GM18870 (cell line): ENCODE measurements around the gene WASF2.
"Not testable (repeated sequence)": the region's sequence is repeated elsewhere in the genome, so short reads cannot be mapped to it uniquely, and the experiment has no call there.

Experiments
- ATAC-seq: cut with Tn5 transposase; IDR thresholded peaks from one replicate; pipeline ENCODE4 v1.9.1; 2021; ENCODE audit warnings: moderate library complexity; ENCODE audit not compliant: unreplicated experiment

WASF2 gene

DNA sequence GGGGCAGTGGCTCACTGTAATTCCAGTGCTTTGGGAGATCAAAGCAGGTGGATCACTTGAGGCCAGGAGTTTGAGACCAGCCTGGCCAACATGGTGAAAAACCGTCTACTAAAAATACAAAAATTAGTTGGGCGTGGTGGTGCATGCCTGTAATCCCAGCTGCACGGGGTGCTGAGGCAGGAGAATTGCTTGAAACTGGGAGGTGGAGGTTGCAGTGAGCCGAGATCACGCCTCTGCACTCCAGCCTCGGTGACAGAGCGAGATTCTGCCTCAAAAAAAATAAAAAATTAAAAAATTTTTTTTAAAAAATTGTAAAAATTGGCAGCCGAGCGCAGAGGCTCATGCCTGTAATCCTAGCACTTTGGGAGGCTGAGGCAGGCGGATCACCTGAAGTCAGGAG lies 31.4 kb downstream of the WASF2 start:
- not testable (repeated sequence) for ATAC-seq

DNA sequence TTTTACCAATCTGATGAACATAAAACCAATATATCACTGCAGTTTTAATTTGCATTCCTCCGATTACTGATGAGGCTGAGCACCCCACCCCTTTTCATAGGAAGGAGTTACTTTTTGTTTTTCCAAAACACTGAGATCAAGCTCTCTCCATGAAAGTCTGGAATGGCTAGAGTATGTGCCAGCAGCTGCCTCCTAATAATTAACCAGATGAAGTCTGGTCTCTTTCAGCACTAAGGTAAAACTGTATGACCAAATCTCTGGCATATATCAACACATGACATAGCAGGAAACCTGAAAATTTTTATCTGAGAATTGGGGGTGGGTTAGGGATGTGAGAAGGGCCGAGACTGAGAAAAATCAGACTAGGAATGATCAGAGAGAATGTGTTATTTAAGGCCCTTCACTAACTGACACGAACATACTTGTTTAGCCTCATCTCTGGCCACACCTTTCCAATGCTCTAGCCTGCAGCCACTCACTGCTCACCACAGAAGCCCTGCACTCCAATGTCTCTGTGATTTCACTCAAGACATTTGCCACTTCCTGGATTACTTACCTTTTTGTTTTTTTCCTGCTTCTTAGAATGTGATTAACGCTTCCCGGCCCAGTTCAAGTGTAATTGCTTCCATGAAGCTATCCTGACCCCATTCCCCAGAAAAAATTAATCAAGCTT lies 34.7 kb downstream of the WASF2 start:
- ATAC-seq = no peak

DNA sequence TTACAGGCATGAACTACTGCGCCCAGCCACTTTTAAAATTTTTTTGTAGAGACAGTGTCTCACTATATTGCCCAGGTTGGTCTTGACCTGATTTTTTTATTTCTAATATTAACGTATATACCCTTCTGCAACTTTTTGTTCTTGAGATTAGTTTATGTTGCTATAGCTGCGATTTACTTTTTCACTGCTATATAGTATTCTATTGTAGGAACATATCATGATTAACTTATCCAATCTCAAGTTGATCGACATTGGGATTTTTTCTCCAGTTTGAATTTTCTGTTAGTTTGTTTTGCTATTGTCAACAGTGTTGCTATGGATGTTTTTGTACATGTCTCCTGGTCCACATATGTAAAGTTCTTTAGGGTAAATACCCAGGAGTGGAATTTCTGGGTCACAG lies 35.4 kb downstream of the WASF2 start:
- ATAC-seq = no peak

DNA sequence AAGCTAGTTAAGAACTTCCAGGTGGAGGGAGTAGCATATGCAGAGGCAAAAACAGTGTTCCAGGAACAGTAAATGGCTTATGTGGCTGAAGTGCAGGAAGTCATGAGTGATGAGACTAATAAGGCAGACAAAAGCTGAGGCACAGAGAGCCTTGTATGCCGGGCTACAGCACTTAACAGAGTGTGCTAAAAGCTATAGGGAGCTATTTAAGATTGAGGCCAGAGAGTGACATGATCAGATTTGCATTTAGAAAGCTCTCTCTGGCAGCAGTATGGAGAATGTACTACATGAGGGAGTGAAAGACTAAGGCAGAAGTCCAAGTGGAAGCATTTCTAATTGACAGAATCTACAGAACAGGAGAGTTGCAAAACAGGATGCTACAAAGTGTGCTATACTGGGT lies 38.6 kb downstream of the WASF2 start:
- no peak for ATAC-seq

DNA sequence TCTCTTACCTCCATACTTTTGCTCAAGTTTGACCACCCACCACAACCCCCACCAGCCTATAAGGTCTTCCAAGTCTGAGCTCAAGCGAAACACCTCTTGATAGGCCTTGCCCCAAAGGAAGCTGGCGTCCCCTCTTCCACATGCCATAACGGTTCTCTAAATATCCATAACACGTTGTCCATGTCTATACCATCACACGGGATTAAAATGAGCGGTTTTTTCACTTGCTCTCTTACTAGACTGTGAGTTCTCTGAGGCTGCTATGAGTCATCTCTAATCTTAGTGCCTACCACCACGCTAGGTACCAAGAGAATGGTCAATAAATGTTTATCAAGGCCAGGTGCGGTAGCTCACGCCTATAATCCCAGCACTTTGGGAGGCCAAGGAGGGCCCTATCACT lies 41.0 kb downstream of the WASF2 start:
- no peak for ATAC-seq

DNA sequence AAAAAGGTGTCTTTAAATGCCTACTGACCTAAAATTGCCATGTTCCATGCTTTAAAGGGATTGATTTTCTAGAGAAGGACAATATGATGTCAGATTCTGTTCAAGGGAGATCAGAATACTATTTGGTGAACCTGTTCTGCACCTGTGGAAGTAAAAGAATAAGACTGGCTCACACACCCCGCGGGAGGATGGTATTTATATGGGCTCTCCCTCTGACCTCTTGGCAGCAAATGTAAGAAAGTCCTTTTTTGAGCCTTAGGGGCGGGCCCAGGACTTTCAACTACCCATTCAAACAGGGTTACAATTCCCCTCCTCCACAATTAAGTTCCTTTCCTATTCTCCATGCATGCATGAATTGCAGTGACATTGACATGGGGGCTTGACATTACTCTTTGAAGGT lies 42.1 kb downstream of the WASF2 start:
- ATAC-seq = no peak

DNA sequence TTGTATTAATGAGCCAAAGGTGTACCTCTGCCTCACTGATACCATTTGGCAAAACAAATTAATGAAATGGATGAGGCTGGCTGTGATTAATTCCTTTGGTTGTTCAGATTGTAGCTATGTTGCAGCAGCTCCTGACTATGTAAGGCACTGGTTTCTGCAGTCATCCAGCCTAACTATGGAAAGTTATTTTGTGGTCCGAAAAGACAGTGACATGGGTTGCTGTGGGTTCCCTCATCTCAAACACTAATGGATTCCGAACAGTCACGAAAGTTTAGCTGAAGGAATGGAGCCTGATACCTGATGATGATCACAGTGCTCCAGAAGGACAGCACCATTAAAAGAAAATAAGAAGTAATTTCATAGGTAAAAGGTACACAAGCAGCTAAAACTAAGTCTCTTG lies 42.6 kb downstream of the WASF2 start:
- ATAC-seq = no peak

DNA sequence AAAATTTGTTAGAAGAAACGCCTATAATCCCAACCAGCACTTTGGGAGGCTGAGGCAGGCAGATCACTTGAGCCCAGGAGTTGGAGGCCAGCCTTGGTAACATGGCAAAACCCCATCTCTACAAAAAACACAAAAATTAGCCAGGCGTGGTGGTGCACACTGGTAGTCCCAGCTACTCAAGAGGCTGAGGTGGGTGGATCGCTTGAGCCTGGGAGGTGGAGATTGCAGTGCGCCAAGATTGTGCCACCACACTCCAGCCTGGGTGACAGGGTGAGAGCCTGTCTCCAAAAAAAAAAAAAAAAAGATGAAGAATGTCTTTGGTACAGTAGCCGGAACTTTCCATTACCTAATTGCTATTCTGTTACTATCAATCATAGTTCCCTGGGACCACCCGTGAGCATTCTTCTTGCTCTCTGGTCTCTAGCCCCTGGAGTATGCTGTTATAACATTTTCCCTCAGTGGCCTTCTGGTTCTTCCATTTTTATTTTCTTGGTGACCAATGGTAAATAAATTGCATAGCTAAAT lies 43.4 kb downstream of the WASF2 start:
- ATAC-seq = no peak

DNA sequence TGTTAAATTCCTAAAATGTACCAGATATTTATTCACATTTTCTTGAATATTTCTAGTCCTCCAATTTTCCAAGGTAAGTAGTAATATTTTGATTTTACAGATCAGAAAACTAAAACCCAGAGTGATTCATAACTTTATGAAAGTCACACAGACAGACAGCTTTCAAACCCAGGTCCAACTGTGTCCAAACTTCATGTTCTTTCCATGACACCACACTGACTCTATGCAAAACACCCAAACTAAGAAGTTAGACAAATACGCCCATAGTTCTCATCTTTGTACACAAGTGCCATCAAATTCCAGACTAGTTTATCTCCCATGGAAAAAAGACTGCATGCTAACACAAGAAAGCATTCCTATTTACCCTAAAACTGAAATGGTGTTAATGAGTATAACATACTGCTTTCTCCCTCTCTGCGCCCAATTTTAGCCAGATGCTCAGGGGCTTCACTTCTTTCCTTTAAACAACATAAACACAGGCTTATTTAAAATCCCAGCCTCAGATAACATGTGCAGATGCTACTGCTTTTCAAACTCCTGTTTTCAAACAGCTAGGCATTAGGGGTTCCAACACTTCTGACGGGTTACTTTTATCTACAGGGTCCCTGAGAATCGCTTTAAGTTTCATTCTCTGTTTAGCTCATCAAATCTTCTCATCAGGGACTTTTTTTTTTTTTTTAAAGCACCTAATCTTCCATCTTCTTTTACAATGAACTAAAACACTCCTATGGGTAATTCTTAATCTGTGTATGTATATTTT lies 44.6 kb downstream of the WASF2 start:
- ATAC-seq = no peak

DNA sequence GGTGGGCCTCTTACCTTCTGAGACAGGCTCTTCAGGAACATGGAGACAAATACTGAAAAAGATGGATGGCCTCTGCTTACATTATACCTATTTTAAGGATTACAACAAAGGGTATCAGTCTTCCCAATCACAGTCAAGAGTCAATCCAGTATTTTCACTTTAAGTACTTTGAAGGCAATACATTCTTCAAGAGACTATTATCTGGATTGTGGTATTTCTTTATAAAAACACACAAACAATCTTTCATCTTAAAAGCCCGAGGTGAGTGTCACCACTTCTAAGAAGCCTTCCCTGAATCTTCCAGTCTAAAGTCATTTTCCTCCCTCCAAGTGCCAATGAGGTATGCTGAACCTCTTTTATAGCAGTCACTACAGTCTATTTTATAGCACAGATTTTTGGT lies 45.3 kb downstream of the WASF2 start:
- no peak for ATAC-seq

DNA sequence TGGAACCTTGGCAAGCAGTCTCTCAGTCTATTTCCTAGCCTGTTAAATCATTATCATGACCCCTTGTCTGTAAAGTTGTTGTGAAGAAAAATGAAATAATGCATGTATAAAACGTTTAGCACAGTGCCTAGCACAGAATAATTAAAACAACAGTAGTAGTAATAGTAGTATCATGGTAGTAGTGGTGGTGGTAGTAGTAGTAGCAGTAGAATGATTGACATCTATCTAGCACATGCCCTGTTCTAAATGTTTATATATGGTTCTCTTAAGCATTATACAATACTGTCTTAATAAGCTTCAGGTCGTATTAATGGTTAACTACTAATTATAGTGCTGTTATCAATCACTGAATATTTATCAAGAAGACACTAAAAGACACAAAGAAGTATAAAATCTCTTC lies 50.8 kb downstream of the WASF2 start:
- ATAC-seq = no peak

DNA sequence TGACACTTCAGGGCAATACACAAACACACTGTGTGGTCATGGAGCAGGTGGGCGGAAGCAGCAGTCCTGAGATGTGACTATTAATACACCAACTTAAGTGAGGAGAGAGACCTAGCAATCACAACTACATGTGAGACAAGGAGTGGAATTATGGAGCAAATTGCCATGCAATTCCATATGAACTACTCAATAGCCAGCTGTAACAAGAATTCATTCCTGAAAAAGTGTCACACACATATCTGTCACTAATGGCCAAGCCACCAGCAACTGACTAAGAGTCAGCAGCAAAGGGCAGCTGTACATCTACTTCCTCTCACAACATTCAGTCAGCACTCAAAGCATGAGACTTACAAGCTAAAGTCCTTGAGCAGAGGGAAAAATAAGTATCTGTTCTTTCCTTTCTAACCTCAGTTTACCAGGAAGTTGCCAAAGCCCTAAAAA lies 51.3 kb downstream of the WASF2 start:
- no peak for ATAC-seq

DNA sequence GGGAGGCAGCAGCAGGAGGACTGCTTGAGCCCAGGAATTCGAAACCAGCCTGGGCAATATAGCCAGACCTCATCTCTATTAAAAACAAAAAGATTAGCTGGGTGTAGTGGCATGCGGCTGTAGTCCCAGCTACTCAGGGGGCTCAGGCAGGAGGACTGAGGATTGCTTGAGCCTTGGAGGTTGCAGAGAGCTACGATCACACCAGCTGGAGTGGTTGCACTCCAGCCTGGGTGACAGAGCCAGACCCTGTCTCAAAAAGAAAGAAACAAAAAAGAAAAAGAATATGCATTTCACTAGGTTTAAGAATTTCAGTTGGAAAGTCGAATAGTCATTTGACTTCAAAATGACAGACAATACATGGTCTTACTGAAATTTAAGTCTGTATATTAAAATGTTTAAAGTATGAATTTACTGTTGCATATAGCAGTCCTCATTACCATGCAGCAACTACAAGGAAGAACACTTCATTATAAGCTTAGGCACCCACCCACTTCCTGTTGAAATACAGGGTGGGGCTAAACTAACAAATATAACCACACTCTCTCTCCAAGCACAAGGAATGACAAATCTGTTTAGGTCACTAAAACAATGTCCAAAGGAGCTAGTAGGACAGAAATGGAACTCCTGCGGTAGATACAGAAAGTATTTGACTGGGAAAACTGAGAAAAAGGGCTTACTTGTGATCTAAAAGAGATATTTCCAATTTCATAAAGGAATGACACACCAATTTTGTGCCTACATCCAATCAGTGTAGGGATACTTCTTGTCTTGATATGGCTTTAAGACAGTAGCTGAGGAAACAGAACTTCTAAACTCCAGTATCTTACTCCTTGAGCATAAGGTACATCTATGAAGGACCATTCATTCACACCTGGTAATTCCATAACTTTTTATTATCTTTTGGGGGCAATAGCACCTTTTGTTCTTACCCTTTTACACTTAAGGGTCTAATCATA lies 53.5 kb downstream of the WASF2 start:
- no peak for ATAC-seq

DNA sequence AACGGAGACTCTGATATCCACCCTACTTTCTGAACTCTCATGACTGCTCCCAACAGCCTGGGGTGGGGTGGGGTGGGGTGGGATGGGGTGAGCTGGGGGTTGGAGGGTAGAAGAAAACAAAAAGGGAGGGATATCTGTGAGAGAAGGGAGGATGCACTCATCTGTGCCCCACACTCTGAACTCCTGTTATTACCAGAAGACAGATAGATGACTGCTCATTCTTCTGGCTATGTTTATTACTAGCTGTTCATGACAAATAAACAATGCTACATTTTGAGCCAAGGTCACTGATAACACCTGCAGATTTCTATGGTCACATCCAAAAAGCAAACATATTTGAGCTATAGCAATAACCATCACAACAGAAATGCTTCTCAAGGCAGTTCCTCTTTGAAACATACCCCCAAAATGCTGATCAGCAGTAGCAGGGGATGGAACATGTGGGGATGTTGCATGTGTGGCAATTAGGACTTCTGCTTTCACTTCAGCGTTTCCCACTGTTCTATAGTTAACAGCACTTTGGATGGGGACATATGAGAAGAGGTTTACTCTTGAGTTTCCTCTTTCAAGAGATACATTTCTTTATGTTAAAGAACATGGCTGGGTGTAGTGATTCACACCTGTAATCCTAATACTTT lies 54.3 kb downstream of the WASF2 start:
- no peak for ATAC-seq

DNA sequence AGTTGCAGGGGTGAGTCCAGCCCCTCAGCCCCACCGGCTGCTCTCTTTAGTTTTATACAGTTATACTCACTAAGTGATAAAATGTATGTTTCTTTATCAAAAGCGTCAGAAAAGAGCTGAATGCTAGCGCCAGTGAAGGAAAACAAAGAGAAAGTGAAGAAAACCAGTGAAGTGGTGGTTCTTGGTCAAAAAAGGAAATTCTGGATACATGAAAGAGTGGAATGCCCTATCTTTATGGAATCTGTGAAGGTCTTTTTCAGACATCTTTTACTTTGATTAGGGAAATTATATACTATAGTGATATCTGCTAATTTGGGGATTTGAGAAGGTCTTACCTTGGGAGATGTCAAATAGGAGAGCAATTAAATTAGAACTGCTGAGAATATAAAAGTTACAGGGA lies 56.3 kb downstream of the WASF2 start:
- ATAC-seq = no peak

DNA sequence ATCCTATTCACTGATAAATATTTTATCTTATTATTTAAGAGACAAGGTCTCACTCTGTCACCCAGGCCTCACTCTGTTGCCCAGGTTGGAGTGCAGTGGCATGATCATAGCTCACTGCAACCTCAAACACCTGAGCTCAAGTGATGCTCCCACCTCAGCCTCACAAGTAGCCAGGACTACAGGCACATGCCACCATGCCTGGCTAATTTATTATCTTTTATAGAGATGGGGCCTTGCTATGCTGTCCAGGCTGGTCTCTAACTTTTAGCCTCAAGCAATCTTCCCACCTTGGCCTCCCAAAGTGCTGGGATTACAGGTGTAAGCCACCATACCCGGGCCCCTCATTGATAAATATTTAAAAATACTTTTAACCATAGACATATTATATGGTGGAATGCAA lies 57.2 kb downstream of the WASF2 start:
- ATAC-seq = not testable (repeated sequence)

DNA sequence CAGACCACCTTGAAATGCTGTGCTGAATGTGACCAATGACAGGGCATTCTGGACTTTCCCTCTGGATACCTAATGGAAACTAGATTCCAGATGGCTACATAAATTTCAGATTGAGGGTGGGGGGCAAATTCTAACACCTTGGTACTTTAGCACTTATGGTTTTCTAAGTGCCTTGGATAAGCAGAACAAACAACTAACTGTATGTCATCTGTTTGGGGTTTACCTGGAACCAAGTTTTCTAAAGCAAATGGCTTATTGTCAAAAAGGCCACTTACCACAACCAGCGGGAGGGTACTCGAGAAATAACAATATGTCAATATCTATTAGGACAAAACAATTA lies 58.4 kb downstream of the WASF2 start:
- no peak for ATAC-seq

DNA sequence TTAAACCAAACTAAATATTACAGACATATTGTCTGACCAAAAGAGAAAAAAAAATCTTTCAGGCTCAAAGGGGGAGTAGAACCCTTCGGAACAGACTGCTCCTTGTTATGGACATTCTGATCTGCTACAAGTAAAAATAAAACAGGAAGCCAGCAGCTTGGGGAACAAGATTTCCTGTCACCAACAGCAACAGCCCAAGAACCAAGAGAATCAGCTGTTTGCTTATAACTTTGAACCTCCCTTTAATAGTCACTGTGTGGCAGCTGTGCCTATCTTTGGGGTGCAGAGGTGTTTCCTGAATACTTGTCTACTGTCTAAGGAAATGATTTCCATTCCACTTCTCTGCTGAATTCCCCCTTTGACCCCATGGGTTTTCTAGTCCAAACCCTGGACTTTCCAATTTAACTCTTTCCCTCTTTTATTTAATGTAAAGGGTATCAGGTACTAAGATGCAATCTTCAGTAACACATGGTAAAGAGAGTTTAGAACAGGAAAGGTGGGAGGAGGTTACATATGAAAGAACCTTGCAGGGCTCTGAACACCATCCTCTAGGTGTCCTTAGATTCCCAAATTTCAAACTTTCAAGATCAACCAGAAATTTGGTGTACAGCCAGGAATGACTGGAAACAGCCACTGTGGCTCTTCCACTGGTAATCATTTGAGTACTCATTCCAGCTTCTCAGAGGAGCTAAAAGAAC lies 58.9 kb downstream of the WASF2 start:
- no peak for ATAC-seq

DNA sequence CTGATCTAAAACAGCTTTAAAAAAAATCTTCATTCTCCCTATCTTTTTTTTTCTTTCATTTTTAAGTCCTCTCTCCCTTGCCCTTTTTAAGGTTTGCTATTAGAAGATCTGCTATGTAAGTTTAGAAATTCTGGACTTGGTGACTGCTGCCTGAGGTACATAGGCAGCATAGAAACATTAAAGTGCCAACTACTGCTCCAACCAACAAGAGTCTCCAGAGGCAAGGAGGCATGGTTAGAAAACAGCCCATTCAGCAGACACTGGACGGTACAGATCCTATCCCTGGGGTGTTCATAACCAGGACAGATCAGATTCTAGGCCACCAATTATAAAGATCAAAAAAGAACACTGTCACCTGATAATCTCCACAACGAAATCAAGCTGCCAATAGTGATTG lies 60.9 kb downstream of the WASF2 start:
- ATAC-seq = no peak

DNA sequence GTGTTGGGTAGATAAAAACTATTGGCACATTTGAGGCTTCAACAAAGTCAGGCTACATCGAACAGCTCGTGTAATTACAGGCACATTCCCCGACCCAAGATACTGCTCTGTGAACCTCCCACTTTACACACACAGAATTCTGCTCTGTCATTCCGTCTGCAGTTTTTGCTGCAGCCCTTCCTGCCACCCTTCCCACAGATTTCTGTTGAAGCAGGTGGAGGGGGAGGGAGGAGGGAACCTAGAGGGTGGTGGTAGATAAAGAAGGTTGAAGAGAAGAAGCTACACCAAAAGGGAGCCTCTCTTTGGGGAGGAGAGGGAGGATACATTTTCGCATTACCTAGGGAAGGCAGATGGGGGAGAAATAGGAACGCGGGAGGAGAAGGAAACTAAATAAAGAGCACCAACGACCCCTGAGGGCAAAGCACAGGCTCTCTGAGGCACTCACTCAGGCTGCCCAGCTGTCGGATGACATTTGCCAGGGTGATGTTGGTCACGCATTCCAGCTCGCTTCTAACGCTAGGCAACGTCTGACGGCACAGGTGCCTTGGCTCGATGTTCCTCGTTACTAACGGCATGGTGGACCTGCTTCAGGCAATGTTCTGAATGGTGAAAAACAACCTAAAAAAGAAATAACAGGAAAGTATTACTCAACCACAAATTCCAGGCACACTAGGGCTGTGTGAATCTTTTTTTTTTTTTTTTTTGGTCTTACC lies 61.5 kb downstream of the WASF2 start:
- no peak for ATAC-seq
